Liver (tissue), 9 donors: ENCODE data around the gene HSD3B7. TPM values are rescaled to one million over a fixed set of nuclear protein-coding genes. Genes with fewer than 3 reads are reported as not detected.

Source experiments
- DNase-seq: peaks from one replicate; pipeline ENCODE4 v3.0.0-alpha.2; 2017; ENCODE audit warnings: low spot score
- H3K27ac ChIP-seq, 2 donors: one replicate each; pipeline ENCODE4 v1.7.0; 2013; ENCODE audit warnings: inconsistent platforms in 2 of 2, low read length in 2 of 2, control low read depth in 1 of 2, low read depth in 1 of 2, mild to moderate bottlenecking in 1 of 2
- H3K27me3 ChIP-seq, 4 donors: one replicate each; pipeline versions ENCODE4 v1.6.1 to v1.7.0; 2013; ENCODE audit warnings: low read length in 3 of 4, inconsistent platforms in 1 of 4, mild to moderate bottlenecking in 1 of 4, moderate library complexity in 1 of 4; ENCODE audit not compliant: control insufficient read depth in 4 of 4, insufficient read depth in 4 of 4
- H3K36me3 ChIP-seq, 4 donors: one replicate each; pipeline versions ENCODE4 v1.6.1 to v1.7.0; 2013; ENCODE audit warnings: low read length in 3 of 4, mild to moderate bottlenecking in 3 of 4, low read depth in 1 of 4, moderate library complexity in 1 of 4; ENCODE audit not compliant: control insufficient read depth in 4 of 4, insufficient read depth in 3 of 4
- H3K4me1 ChIP-seq, 4 donors: one replicate each; pipeline versions ENCODE4 v1.6.1 to v1.7.0; 2013; ENCODE audit warnings: low read length in 3 of 4, mild to moderate bottlenecking in 3 of 4, moderate library complexity in 1 of 4; ENCODE audit not compliant: control insufficient read depth in 4 of 4, insufficient read depth in 4 of 4
- H3K4me3 ChIP-seq, 3 donors: one replicate each; pipeline versions ENCODE4 v1.6.1 to v1.7.0; 2013; ENCODE audit warnings: low read length in 3 of 3, control low read depth in 1 of 3, low read depth in 1 of 3, mild to moderate bottlenecking in 1 of 3
- H3K9ac ChIP-seq, 2 donors: one replicate each; pipeline ENCODE4 v1.7.0; 2013; ENCODE audit warnings: low read length in 2 of 2, mild to moderate bottlenecking in 2 of 2, moderate library complexity in 2 of 2, control low read depth in 1 of 2, low read depth in 1 of 2
- H3K9me3 ChIP-seq, 4 donors: one replicate each; pipeline versions ENCODE4 v1.6.1 to v1.7.0; 2013; ENCODE audit warnings: low read length in 3 of 4; ENCODE audit not compliant: control insufficient read depth in 4 of 4
- ATF3 ChIP-seq: IDR thresholded peaks from 2 replicates; pipeline ENCODE4 v1.6.1; 2016; ENCODE audit warnings: antibody characterized with exemption
- CTCF ChIP-seq: fragments of 150-350 bp; IDR thresholded peaks from 2 replicates; pipeline ENCODE4 v1.5.1; 2017; ENCODE audit warnings: improper control_type of control experiment, low read depth, low read length; ENCODE audit not compliant: missing input control
- EGR1 ChIP-seq, 2 donors: IDR thresholded peaks; 2 replicates each; pipeline ENCODE4 v1.6.1; 2016 to 2018; ENCODE audit warnings: antibody characterized with exemption in 2 of 2, low read depth in 2 of 2
- FOXA1 ChIP-seq: IDR thresholded peaks from 2 replicates; pipeline ENCODE4 v1.6.1; 2016; ENCODE audit warnings: antibody characterized with exemption
- FOXA2 ChIP-seq: IDR thresholded peaks from 2 replicates; pipeline ENCODE4 v1.6.1; 2016; ENCODE audit warnings: antibody characterized with exemption
- GABPA ChIP-seq, 2 donors: IDR thresholded peaks in 1 of 2; conservative IDR thresholded peaks in 1 of 2; 2 replicates each; pipeline ENCODE4 v1.6.1; 2016; ENCODE audit warnings: antibody characterized with exemption in 2 of 2, mild to moderate bottlenecking in 1 of 2, moderate library complexity in 1 of 2
- HNF4A ChIP-seq, 2 donors: conservative IDR thresholded peaks; 2 replicates each; pipeline ENCODE4 v1.6.1; 2016; ENCODE audit warnings: antibody characterized with exemption in 2 of 2, mild to moderate bottlenecking in 2 of 2
- HNF4G ChIP-seq: IDR thresholded peaks from 2 replicates; pipeline ENCODE4 v1.6.1; 2016; ENCODE audit warnings: antibody characterized with exemption
- JUND ChIP-seq, 2 donors: IDR thresholded peaks; 2 replicates each; pipeline ENCODE4 v1.6.1; 2016; ENCODE audit warnings: antibody characterized with exemption in 2 of 2
- MAX ChIP-seq: IDR thresholded peaks from 2 replicates; pipeline ENCODE4 v1.6.1; 2016; ENCODE audit warnings: antibody characterized with exemption
- NR2F2 ChIP-seq: IDR thresholded peaks from 2 replicates; pipeline ENCODE4 v1.6.1; 2016; ENCODE audit warnings: antibody characterized with exemption
- RAD21 ChIP-seq, 2 donors: IDR thresholded peaks; 2 replicates each; pipeline ENCODE4 v1.6.1; 2016; ENCODE audit warnings: antibody characterized with exemption in 2 of 2, mild to moderate bottlenecking in 2 of 2
- REST ChIP-seq: IDR thresholded peaks from 2 replicates; pipeline ENCODE4 v1.6.1; 2016; ENCODE audit warnings: antibody characterized with exemption, mild to moderate bottlenecking
- RXRA ChIP-seq, 2 donors: IDR thresholded peaks; 2 replicates each; pipeline ENCODE4 v1.6.1; 2017 to 2018; ENCODE audit warnings: antibody characterized with exemption in 2 of 2, mild to moderate bottlenecking in 1 of 2
- SP1 ChIP-seq: IDR thresholded peaks from 2 replicates; pipeline ENCODE4 v1.6.1; 2018; ENCODE audit warnings: antibody characterized with exemption, mild to moderate bottlenecking
- TAF1 ChIP-seq: conservative IDR thresholded peaks from 2 replicates; pipeline ENCODE4 v1.6.1; 2016; ENCODE audit warnings: antibody characterized with exemption, mild to moderate bottlenecking
- YY1 ChIP-seq: IDR thresholded peaks from 2 replicates; pipeline ENCODE4 v1.6.1; 2016; ENCODE audit warnings: antibody characterized with exemption, mild to moderate bottlenecking
- WGBS: extraction: QIAGEN DNeasy Blood & Tissue Kit; methylation state at CpG from one replicate; pipeline ENCODE4 v1.1.7; 2013; 5-methylcytosine and 5-hydroxymethylcytosine counted together
- polyA plus RNA-seq, 2 donors: library from polyadenylated mRNA; stranded (reverse) in 1 of 2; unstranded in 1 of 2; fragments of 200-250 nt in 1 of 2; fragments of >200 nt in 1 of 2; fragmentation: Nextera tagmentation in 1 of 2; extraction: Ambion mirVana in 1 of 2; gene quantifications; one replicate each; pipeline versions ENCODE4 v1.2.1 to v1.2.3, GENCODE V29; 2013 to 2015
- total RNA-seq, 2 donors: library from RNA; depleted of rRNA; stranded (reverse); fragments of >200 nt; gene quantifications; one replicate each; pipeline ENCODE4 v1.2.3, GENCODE V29; 2014
- TF ChIP-seq, protein P1 (sequence below): IDR thresholded peaks from 2 replicates; pipeline ENCODE4 v1.6.1; 2016; ENCODE audit warnings: antibody characterized with exemption
- donor health status: healthy.
- donor health status: healthy.
- donor health status: healthy.
- donor health status: healthy.
- donor health status: healthy.

Gene HSD3B7
- total and polyA plus RNA-seq, 4 donors: 23.9 to 93.9 (median 79.4) TPM

- Histone ChIP-seq H3K36me3 (no peaks in the 10 kb centered on the region), H3K9me3 (no peaks in the 10 kb centered on the region), H3K9ac (no peak overlapping the region), H3K27me3 (no peaks in the 10 kb centered on the region), H3K27ac (peak overlapping the region; percentile 91 to 92), H3K4me3 (no peak overlapping the region), H3K4me1 (peaks cover 21 to 65% (median 52%) of the 10 kb centered on the region in 4 donors)
- no peak for DNase-seq
- TF ChIP-seq FOXA2 (peak; percentile 57), REST (peak; percentile 54), ATF3 (no peak), NR2F2 (peak; percentile 26), CTCF (no peak), TAF1 (peak; percentile 44), MAX (peak; percentile 86), GABPA (IDR thresholded peaks at IDR 0.05 in 1 of 2, conservative IDR thresholded peaks at IDR 0.05 in 1 of 2) (peak in 1 of 2 donors; percentile 50), RAD21 (IDR thresholded peaks at IDR 0.05) (peak in 1 of 2 donors; percentile 8), JUND (IDR thresholded peaks at IDR 0.05) (peak in 1 of 2 donors; percentile 49), YY1 (peak; percentile 43), FOXA1 (no peak), HNF4A (conservative IDR thresholded peaks at IDR 0.05) (peak; percentile 77 to 91), HNF4G (peak; percentile 19), SP1 (peak; percentile 73), EGR1 (IDR thresholded peaks at IDR 0.05; ENCODE audit: low read depth in 2 of 2) (peak in 1 of 2 donors; percentile 68), RXRA (IDR thresholded peaks at IDR 0.05) (peak; percentile 44 to 79)
- TF ChIP-seq, protein P1, sequence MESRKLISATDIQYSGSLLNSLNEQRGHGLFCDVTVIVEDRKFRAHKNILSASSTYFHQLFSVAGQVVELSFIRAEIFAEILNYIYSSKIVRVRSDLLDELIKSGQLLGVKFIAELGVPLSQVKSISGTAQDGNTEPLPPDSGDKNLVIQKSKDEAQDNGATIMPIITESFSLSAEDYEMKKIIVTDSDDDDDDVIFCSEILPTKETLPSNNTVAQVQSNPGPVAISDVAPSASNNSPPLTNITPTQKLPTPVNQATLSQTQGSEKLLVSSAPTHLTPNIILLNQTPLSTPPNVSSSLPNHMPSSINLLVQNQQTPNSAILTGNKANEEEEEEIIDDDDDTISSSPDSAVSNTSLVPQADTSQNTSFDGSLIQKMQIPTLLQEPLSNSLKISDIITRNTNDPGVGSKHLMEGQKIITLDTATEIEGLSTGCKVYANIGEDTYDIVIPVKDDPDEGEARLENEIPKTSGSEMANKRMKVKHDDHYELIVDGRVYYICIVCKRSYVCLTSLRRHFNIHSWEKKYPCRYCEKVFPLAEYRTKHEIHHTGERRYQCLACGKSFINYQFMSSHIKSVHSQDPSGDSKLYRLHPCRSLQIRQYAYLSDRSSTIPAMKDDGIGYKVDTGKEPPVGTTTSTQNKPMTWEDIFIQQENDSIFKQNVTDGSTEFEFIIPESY: peak; percentile 23
- 24% methylated on average over 3 of the region's 3 CpGs for WGBS
Observed at GRCh38 chr16:30951750-30952149, 33.3 kb upstream of the HSD3B7 start.
